Measurements from ENCODE around the gene ARMC2.

- no peak for TF ChIP-seq POLR2A (IDR thresholded peaks at IDR 0.05; ENCODE audit: low read length)
- TF ChIP-seq GATA1 (IDR thresholded peaks at IDR 0.05; ENCODE audit: low read depth, low read length) = no peak
These were observed 22.1 kb downstream of the ARMC2 start for GRCh38 chr6:108870357-108870756.

All from erythroblast (primary cell).